Retinal pigment epithelial cell (primary cell): Measurements from ENCODE around the gene KIAA0513.

Experiments
- DNase-seq: peaks from one replicate; pipeline ENCODE4 v3.0.0-alpha.2; 2010; ENCODE audit warnings: low read depth
- H3K4me3 ChIP-seq: 2 replicates; pipeline ENCODE4 v1.5.1; 2011; ENCODE audit warnings: mild to moderate bottlenecking, low read length, control low read depth, moderate library complexity
- TF ChIP-seq, protein P1 (sequence below): conservative IDR thresholded peaks from 2 replicates; pipeline ENCODE4 v1.5.1; 2011; ENCODE audit warnings: low read depth, low read length, control low read depth, inconsistent platforms

The KIAA0513 gene

DNA sequence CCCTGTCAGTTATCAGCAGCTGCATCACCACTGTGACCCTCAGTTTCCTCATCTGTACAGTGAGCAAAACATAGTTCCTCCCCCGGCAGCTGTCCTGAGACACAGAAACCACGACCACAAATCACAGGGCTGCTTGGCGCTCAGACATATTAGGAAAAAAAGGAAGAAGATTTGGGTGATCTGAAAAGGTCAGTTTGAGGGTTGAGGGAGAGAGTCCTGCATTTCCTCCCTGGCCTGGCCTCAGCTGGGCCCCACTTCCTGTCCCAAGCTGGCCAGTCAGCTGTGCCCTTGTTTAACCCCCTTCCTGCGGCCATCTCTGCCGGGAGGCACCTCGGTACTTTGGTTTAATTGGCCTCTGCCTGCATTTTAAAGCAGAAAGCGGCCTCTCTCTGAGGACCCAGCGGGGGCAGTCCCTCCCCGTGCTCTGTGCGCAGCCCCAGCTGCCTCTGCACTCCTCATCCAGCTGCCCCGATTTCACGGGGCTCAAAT lies 108.7 kb downstream of the KIAA0513 start:
- TF ChIP-seq, protein P1, sequence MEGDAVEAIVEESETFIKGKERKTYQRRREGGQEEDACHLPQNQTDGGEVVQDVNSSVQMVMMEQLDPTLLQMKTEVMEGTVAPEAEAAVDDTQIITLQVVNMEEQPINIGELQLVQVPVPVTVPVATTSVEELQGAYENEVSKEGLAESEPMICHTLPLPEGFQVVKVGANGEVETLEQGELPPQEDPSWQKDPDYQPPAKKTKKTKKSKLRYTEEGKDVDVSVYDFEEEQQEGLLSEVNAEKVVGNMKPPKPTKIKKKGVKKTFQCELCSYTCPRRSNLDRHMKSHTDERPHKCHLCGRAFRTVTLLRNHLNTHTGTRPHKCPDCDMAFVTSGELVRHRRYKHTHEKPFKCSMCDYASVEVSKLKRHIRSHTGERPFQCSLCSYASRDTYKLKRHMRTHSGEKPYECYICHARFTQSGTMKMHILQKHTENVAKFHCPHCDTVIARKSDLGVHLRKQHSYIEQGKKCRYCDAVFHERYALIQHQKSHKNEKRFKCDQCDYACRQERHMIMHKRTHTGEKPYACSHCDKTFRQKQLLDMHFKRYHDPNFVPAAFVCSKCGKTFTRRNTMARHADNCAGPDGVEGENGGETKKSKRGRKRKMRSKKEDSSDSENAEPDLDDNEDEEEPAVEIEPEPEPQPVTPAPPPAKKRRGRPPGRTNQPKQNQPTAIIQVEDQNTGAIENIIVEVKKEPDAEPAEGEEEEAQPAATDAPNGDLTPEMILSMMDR: no peak
- no peak for DNase-seq
- H3K4me3 ChIP-seq: no peak overlapping the region

DNA sequence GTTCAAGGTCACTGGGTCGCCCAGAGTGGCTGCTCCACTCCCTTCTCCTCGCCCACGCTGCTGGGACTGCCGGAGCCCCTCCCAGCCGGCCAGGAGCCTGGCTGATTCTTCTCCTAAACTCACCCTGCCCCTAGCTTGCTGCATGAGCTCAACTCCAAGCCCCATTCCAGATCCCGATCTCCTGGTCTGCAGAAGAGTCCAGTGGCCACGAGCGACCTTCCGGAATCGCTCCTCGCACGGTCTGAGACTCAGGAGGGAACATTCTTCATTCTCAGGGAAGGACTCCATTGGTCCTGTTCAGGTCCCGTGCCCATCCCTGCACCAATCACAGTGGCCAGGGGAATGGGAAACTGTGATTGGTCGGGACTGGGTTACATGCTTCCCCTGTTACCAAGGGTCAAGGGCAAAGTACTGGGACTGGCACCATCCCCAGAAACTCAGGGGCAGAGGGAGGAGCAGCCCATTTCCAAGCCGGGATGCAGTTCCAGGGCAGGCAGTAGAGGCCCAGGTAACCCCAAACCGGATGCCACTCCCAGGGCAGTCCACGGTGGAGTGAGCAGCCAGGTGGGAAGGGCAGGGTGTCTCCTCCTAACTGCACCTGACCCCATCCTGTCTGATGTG lies 109.2 kb downstream of the KIAA0513 start:
- no peak for DNase-seq
- H3K4me3 ChIP-seq: peak overlapping the region; percentile 24
- TF ChIP-seq, protein P1: no peak

- H3K4me3 ChIP-seq: peak overlapping the region; percentile 24
- TF ChIP-seq, protein P1: no peak
- no peak for DNase-seq
These were observed 109.9 kb downstream of the KIAA0513 start for GRCh38 chr16:85137323-85138072.

DNA sequence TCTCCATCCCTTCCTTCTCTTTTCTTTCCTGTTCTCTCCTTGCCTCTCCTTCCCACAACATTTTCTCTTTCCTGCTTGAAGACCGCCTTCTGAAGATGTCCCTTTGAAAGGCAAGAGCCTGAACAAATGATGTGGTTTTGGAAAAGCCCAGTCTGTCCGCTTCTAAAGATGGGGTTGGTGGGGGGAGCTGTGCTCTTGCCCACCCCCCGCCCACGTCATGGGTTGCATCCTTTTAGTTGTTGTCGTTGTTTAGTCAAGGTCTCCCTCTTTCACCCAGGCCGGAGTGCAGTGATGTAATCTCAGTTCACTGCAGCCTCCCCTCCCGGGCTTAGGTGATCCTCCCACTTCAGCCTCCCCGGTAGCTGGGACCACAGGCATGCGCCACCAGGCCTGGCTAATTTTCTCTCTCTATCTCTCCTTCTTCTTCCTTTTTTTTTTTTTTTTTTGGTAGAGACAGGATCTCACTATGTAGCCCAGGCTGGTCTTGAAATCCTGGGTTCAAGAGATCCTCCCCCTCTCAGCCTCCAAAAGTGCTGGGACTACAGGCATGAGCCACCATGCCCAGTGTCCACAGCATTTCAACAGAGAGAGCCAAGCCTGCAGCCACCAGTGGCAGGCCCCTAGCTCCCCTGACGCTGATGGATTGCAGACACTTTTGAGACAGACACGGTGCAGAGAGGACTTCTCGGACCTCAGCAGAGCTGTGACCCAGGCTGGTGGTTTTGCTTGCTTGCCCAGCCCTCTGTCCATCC lies 110.7 kb downstream of the KIAA0513 start:
- TF ChIP-seq, protein P1: no peak
- no peak overlapping the region for H3K4me3 ChIP-seq
- no peak for DNase-seq

GRCh38 chr16:85138825-85139627 lies 111.4 kb downstream of the KIAA0513 start:
- DNase-seq: no peak
- TF ChIP-seq, protein P1: no peak
- H3K4me3 ChIP-seq: no peak overlapping the region

DNA sequence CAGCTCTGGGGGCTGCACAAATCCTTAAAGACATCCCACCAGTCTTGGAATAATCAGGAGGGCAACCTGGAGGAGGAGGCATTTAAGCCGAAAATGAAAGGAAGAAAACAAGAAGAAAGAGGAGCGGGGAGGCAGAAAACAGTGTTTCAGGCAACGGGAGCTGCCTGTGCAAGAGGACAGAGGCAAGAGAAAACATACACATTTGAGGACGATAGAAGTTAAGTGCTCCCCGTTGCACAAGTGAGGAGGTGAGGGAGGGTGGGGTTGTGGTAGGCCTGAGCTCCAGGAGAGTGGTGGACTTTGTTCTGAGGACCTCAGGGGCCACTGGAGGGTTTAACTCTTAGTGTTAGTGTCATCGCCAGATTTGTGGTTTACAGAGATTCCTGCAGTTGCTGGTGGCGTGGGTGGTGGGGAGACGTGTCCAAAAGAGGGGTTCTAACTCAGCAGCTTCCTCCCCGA lies 112.3 kb downstream of the KIAA0513 start:
- H3K4me3 ChIP-seq: no peak overlapping the region
- TF ChIP-seq, protein P1: no peak
- DNase-seq: no peak
